Spleen (tissue), 7 donors: Measurements from ENCODE around the gene RPTOR.

Experiments
- POLR2AphosphoS5 ChIP-seq, 3 donors: sonication (generic); formaldehyde crosslinking; IDR thresholded peaks; one replicate each; pipeline ENCODE4 v1.5.1; 2017; ENCODE audit warnings: antibody characterized with exemption in 3 of 3
- TF ChIP-seq, protein P1 (sequence below), 11 experiments: fragments of 200-600 bp in 7 of 11; fragments of 450-650 bp in 4 of 11; sonication (generic) in 4 of 11; IDR thresholded peaks in 8 of 11; conservative IDR thresholded peaks in 3 of 11; 1 replicate in 7 of 11; 2 replicates in 4 of 11; pipeline versions ENCODE4 v1.4.0 to v1.8.0; 2016 to 2021; ENCODE audit warnings: antibody characterized with exemption in 11 of 11, inconsistent platforms in 4 of 11, mild to moderate bottlenecking in 1 of 11
- donor health status: DM: no; HTN: no; CAD: no; lungs with moderate emphysema.
- donor health status: DM: no; HTN: no; CAD: no.
- donor health status: DM: no; HTN: no; CAD: no.

DNA sequence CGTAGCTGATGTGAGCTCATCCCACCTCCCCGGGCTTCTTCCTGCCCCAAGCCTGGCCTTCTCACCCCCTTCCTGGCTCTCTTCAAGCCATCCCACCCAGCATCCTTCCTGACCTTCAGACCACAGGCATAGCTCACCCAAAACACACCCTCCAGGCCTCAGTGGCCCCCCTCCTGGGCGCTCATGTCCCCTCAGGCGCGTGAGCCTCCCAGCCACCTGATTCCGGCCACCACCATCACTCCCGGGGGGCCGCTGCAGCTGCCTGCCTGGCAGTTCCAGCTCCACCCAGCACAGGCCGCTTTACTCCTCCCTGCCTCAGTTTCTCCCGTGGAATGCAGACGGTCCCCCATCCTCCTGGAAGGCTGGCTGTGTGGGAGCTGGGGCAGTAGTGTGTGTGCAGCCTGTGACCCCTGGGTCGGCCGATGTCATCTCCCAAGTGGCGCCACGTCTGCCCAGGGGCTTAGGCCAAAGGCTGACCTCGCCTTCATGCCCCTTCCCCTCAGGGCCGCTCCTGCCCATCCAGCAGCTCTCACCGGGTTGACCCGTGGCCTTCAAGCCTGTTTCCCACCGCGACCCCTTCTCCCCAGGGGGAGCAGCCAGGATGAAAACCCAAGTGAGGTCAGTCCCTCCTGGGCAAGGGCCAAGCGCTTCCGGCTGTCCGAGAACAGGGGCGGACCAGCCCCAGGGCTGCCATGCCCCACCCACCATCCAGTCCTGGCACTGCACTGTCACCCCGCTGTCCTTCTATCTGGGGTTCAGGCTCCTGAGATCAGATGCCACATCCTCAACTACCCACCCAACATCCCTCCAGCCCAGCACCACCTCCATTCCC lies 435.1 kb downstream of the RPTOR start:
- peak in 1 of 3 donors; percentile 43 for TF ChIP-seq POLR2AphosphoS5 (IDR thresholded peaks at IDR 0.05)
- TF ChIP-seq, protein P1, sequence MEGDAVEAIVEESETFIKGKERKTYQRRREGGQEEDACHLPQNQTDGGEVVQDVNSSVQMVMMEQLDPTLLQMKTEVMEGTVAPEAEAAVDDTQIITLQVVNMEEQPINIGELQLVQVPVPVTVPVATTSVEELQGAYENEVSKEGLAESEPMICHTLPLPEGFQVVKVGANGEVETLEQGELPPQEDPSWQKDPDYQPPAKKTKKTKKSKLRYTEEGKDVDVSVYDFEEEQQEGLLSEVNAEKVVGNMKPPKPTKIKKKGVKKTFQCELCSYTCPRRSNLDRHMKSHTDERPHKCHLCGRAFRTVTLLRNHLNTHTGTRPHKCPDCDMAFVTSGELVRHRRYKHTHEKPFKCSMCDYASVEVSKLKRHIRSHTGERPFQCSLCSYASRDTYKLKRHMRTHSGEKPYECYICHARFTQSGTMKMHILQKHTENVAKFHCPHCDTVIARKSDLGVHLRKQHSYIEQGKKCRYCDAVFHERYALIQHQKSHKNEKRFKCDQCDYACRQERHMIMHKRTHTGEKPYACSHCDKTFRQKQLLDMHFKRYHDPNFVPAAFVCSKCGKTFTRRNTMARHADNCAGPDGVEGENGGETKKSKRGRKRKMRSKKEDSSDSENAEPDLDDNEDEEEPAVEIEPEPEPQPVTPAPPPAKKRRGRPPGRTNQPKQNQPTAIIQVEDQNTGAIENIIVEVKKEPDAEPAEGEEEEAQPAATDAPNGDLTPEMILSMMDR (IDR thresholded peaks at IDR 0.05 in 8 of 11, conservative IDR thresholded peaks at IDR 0.05 in 3 of 11) = no peak
